Epithelial cell of proximal tubule (primary cell): Measurements from ENCODE around the gene SLC29A1. TPM values are rescaled to one million over a fixed set of nuclear protein-coding genes. Genes with fewer than 3 reads are reported as not detected.

Experiments
- DNase-seq: peaks from one replicate; pipeline ENCODE4 v3.0.0-alpha.2; 2011; ENCODE audit warnings: low read depth
- H3K4me3 ChIP-seq: 2 replicates; pipeline ENCODE4 v1.5.1; 2011; ENCODE audit warnings: low read depth, mild to moderate bottlenecking, low read length
- CTCF ChIP-seq: conservative IDR thresholded peaks from 2 replicates; pipeline ENCODE4 v1.5.1; 2012; ENCODE audit warnings: low read depth, mild to moderate bottlenecking, low read length
- total RNA-seq: library from RNA; depleted of rRNA; stranded (reverse); fragments of >200 nt; gene quantifications from 2 replicates; pipeline ENCODE4 v1.2.3, GENCODE V29; 2015

The SLC29A1 gene
- total RNA-seq, 1 donor from 2014 or later: 47.6 TPM

GRCh38 chr6:44234101-44235025 is 11.0 kb downstream of the SLC29A1 start:
- DNase-seq: no peak
- no peak overlapping the region for H3K4me3 ChIP-seq
- peak; percentile 85 for TF ChIP-seq CTCF

DNA sequence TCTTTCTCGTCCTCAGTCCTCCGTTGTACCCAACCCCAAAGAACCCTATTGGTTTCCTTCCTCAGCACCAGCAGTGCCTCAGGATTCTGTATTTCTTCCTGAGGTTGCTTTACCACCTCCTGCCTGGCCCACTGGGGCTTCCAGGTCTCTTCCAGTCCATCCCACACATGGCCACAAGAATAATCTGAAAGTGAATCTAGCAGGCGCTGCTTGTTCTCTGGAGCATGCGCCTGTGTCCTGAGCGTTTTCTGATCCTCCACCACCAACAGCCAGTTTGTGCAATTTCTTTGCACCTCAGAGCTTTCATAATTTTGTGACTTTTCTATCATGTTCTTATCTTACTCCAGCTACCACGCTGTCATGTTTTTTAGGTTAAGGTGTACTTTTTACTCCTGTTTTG is 11.9 kb downstream of the SLC29A1 start:
- H3K4me3 ChIP-seq: no peak overlapping the region
- no peak for TF ChIP-seq CTCF
- DNase-seq: no peak

DNA sequence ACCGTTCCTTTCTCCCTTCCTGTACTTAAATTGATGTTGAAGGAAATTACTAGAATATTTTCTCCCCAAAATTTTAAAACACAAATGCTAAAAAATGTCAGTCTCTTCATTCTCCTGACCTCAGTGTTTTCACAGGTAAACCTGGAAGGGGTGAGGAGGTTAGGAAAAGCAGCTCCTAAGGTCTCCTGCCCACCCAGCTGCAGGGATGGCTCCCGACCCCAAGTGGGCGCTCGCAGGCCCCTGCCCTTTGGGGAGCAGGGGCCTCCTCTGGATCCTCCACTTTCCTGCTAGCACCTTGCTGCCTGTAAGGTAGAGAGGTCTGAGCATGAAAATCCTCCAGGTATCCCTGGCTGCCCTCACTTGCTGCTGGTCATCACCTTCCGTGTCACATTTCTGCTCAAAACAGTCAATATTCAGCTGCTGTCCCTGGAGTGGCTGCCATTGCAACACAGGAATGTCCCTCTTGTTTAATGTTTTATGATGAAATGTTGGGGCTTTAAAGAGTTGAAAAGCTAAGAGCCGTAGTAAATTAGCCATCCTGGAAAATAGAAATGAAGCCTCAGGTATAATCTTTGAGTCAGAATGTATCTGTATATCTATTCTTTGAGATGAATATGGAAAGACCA is 12.6 kb downstream of the SLC29A1 start:
- no peak overlapping the region for H3K4me3 ChIP-seq
- DNase-seq: no peak
- no peak for TF ChIP-seq CTCF

- H3K4me3 ChIP-seq: peak overlapping the region; percentile 62
- TF ChIP-seq CTCF: no peak
- DNase-seq: peak; percentile 92
These were observed 13.8 kb downstream of the SLC29A1 start for GRCh38 chr6:44237021-44237812.

GRCh38 chr6:44237813-44238433 is 14.5 kb downstream of the SLC29A1 start:
- no peak for DNase-seq
- H3K4me3 ChIP-seq: peak overlapping the region; percentile 62
- peak; percentile 88 for TF ChIP-seq CTCF

- no peak for TF ChIP-seq CTCF
- H3K4me3 ChIP-seq: no peak overlapping the region
- no peak for DNase-seq
These were observed 15.4 kb downstream of the SLC29A1 start for GRCh38 chr6:44238687-44239350.
